ENCODE results near the gene FCHSD2.

GRCh38 chr11:72962084-72962483, 180.0 kb downstream of the FCHSD2 start:
- no peak for TF ChIP-seq POLR2AphosphoS5 (IDR thresholded peaks at IDR 0.05)
- TF ChIP-seq, protein P1, sequence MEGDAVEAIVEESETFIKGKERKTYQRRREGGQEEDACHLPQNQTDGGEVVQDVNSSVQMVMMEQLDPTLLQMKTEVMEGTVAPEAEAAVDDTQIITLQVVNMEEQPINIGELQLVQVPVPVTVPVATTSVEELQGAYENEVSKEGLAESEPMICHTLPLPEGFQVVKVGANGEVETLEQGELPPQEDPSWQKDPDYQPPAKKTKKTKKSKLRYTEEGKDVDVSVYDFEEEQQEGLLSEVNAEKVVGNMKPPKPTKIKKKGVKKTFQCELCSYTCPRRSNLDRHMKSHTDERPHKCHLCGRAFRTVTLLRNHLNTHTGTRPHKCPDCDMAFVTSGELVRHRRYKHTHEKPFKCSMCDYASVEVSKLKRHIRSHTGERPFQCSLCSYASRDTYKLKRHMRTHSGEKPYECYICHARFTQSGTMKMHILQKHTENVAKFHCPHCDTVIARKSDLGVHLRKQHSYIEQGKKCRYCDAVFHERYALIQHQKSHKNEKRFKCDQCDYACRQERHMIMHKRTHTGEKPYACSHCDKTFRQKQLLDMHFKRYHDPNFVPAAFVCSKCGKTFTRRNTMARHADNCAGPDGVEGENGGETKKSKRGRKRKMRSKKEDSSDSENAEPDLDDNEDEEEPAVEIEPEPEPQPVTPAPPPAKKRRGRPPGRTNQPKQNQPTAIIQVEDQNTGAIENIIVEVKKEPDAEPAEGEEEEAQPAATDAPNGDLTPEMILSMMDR (IDR thresholded peaks at IDR 0.05 in 8 of 11, conservative IDR thresholded peaks at IDR 0.05 in 3 of 11): no peak
